ENCODE data around the gene HNRNPR.

- TF ChIP-seq, protein P1, sequence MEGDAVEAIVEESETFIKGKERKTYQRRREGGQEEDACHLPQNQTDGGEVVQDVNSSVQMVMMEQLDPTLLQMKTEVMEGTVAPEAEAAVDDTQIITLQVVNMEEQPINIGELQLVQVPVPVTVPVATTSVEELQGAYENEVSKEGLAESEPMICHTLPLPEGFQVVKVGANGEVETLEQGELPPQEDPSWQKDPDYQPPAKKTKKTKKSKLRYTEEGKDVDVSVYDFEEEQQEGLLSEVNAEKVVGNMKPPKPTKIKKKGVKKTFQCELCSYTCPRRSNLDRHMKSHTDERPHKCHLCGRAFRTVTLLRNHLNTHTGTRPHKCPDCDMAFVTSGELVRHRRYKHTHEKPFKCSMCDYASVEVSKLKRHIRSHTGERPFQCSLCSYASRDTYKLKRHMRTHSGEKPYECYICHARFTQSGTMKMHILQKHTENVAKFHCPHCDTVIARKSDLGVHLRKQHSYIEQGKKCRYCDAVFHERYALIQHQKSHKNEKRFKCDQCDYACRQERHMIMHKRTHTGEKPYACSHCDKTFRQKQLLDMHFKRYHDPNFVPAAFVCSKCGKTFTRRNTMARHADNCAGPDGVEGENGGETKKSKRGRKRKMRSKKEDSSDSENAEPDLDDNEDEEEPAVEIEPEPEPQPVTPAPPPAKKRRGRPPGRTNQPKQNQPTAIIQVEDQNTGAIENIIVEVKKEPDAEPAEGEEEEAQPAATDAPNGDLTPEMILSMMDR (IDR thresholded peaks at IDR 0.05; ENCODE audit: control extremely low read depth in 1 of 3, insufficient read depth in 1 of 3, low read depth in 1 of 3, low read length in 3 of 3) = no peak
- TF ChIP-seq POLR2A (IDR thresholded peaks at IDR 0.05; ENCODE audit: control extremely low read depth in 1 of 2, low read depth in 2 of 2, low read length in 2 of 2) (no peak), CHD2 (IDR thresholded peaks at IDR 0.05; ENCODE audit: low read length) (no peak), EP300 (IDR thresholded peaks at IDR 0.05; ENCODE audit: borderline replicate concordance in 1 of 2, low read depth in 2 of 2, low read length in 2 of 2) (no peak), TCF12 (IDR thresholded peaks at IDR 0.05; ENCODE audit: low read depth, low read length) (no peak), CEBPB (IDR thresholded peaks at IDR 0.05; ENCODE audit: low read depth, low read length) (no peak), NRF1 (IDR thresholded peaks at IDR 0.05; ENCODE audit: low read depth, low read length) (no peak), YY1 (IDR thresholded peaks at IDR 0.05; ENCODE audit: low read depth, low read length) (no peak), CREB1 (IDR thresholded peaks at IDR 0.05) (no peak), TAF1 (IDR thresholded peaks at IDR 0.05; ENCODE audit: low read depth, low read length) (no peak), JUND (IDR thresholded peaks at IDR 0.05; ENCODE audit: low read length) (no peak), KDM5A (IDR thresholded peaks at IDR 0.05; ENCODE audit: low read length) (no peak), EZH2 (IDR thresholded peaks at IDR 0.05; ENCODE audit: low read depth, low read length, severe bottlenecking) (no peak), SP2 (IDR thresholded peaks at IDR 0.05; ENCODE audit: low read length) (no peak)
Observed at GRCh38 chr1:23370330-23370708, 26.2 kb upstream of the HNRNPR start.
